Measurements from ENCODE around the gene KCNN4.

KCNN4 gene

GRCh38 chr19:43743059-43743458 lies 37.7 kb downstream of the KCNN4 start:
- Histone ChIP-seq H3K4me1 (ENCODE audit: control insufficient read depth, insufficient read depth, low read length) (0 out of 2 replicates have a peak, but pooled peaks cover 4% of the 10 kb centered on the region), H3K27ac (ENCODE audit: low read depth, low read length) (no peak overlapping the region), H3K27me3 (ENCODE audit: control insufficient read depth, insufficient read depth, low read length) (no peaks in the 10 kb centered on the region), H3K9me3 (ENCODE audit: control insufficient read depth, insufficient read depth, low read length) (no peaks in the 10 kb centered on the region), H3K36me3 (ENCODE audit: control insufficient read depth, insufficient read depth, low read length) (peaks cover 89% of the 10 kb centered on the region), H3K9ac (ENCODE audit: low read depth, low read length) (no peak overlapping the region), H3K4me3 (ENCODE audit: low read depth, low read length) (no peak overlapping the region)

- Histone ChIP-seq H3K4me1 (ENCODE audit: control insufficient read depth, insufficient read depth, low read length) (0 out of 2 replicates have a peak, but pooled peaks cover 4% of the 10 kb centered on the region), H3K9ac (ENCODE audit: low read depth, low read length) (no peak overlapping the region), H3K36me3 (ENCODE audit: control insufficient read depth, insufficient read depth, low read length) (peaks cover 87% of the 10 kb centered on the region), H3K9me3 (ENCODE audit: control insufficient read depth, insufficient read depth, low read length) (no peaks in the 10 kb centered on the region), H3K27me3 (ENCODE audit: control insufficient read depth, insufficient read depth, low read length) (no peaks in the 10 kb centered on the region), H3K4me3 (ENCODE audit: low read depth, low read length) (no peak overlapping the region), H3K27ac (ENCODE audit: low read depth, low read length) (no peak overlapping the region)
Measured at GRCh38 chr19:43741075-43741825, 39.5 kb downstream of the KCNN4 start.

- Histone ChIP-seq H3K27ac (ENCODE audit: low read depth, low read length) (no peak overlapping the region), H3K36me3 (ENCODE audit: control insufficient read depth, insufficient read depth, low read length) (peaks cover 80% of the 10 kb centered on the region), H3K27me3 (ENCODE audit: control insufficient read depth, insufficient read depth, low read length) (no peaks in the 10 kb centered on the region), H3K9me3 (ENCODE audit: control insufficient read depth, insufficient read depth, low read length) (no peaks in the 10 kb centered on the region), H3K9ac (ENCODE audit: low read depth, low read length) (no peak overlapping the region), H3K4me1 (ENCODE audit: control insufficient read depth, insufficient read depth, low read length) (0 out of 2 replicates have a peak, but pooled peaks cover 4% of the 10 kb centered on the region), H3K4me3 (ENCODE audit: low read depth, low read length) (no peak overlapping the region)
Measured at GRCh38 chr19:43739439-43740235, 41.1 kb downstream of the KCNN4 start.

GRCh38 chr19:43738780-43739211 lies 42.0 kb downstream of the KCNN4 start:
- H3K9me3 ChIP-seq (ENCODE audit: control insufficient read depth, insufficient read depth, low read length) = no peaks in the 10 kb centered on the region
- no peak overlapping the region for H3K4me3 ChIP-seq (ENCODE audit: low read depth, low read length)
- no peaks in the 10 kb centered on the region for H3K27me3 ChIP-seq (ENCODE audit: control insufficient read depth, insufficient read depth, low read length)
- H3K27ac ChIP-seq (ENCODE audit: low read depth, low read length) = no peak overlapping the region
- H3K4me1 ChIP-seq (ENCODE audit: control insufficient read depth, insufficient read depth, low read length) = 0 out of 2 replicates have a peak, but pooled peaks cover 4% of the 10 kb centered on the region
- H3K36me3 ChIP-seq (ENCODE audit: control insufficient read depth, insufficient read depth, low read length) = peaks cover 78% of the 10 kb centered on the region
- no peak overlapping the region for H3K9ac ChIP-seq (ENCODE audit: low read depth, low read length)

- Histone ChIP-seq H3K4me3 (ENCODE audit: low read depth, low read length) (no peak overlapping the region), H3K36me3 (ENCODE audit: control insufficient read depth, insufficient read depth, low read length) (peaks cover 81% of the 10 kb centered on the region), H3K4me1 (ENCODE audit: control insufficient read depth, insufficient read depth, low read length) (0 out of 2 replicates have a peak, but pooled peaks cover 4% of the 10 kb centered on the region), H3K9ac (ENCODE audit: low read depth, low read length) (no peak overlapping the region), H3K27me3 (ENCODE audit: control insufficient read depth, insufficient read depth, low read length) (no peaks in the 10 kb centered on the region), H3K9me3 (ENCODE audit: control insufficient read depth, insufficient read depth, low read length) (no peaks in the 10 kb centered on the region), H3K27ac (ENCODE audit: low read depth, low read length) (no peak overlapping the region)
Measured at GRCh38 chr19:43735957-43736356, 44.8 kb downstream of the KCNN4 start.

- H3K4me1 ChIP-seq (ENCODE audit: control insufficient read depth, insufficient read depth, low read length) = 0 out of 2 replicates have a peak, but pooled peaks cover 4% of the 10 kb centered on the region
- no peaks in the 10 kb centered on the region for H3K27me3 ChIP-seq (ENCODE audit: control insufficient read depth, insufficient read depth, low read length)
- H3K36me3 ChIP-seq (ENCODE audit: control insufficient read depth, insufficient read depth, low read length) = peaks cover 75% of the 10 kb centered on the region
- no peaks in the 10 kb centered on the region for H3K9me3 ChIP-seq (ENCODE audit: control insufficient read depth, insufficient read depth, low read length)
- no peak overlapping the region for H3K4me3 ChIP-seq (ENCODE audit: low read depth, low read length)
- H3K9ac ChIP-seq (ENCODE audit: low read depth, low read length) = no peak overlapping the region
- no peak overlapping the region for H3K27ac ChIP-seq (ENCODE audit: low read depth, low read length)
Measured at GRCh38 chr19:43735013-43735412, 45.8 kb downstream of the KCNN4 start.

GRCh38 chr19:43731846-43732245 lies 48.9 kb downstream of the KCNN4 start:
- no peak overlapping the region for H3K4me3 ChIP-seq (ENCODE audit: low read depth, low read length)
- no peak overlapping the region for H3K9ac ChIP-seq (ENCODE audit: low read depth, low read length)
- H3K27ac ChIP-seq (ENCODE audit: low read depth, low read length) = no peak overlapping the region
- no peaks in the 10 kb centered on the region for H3K4me1 ChIP-seq (ENCODE audit: control insufficient read depth, insufficient read depth, low read length)
- peaks cover 57% of the 10 kb centered on the region for H3K36me3 ChIP-seq (ENCODE audit: control insufficient read depth, insufficient read depth, low read length)
- no peaks in the 10 kb centered on the region for H3K9me3 ChIP-seq (ENCODE audit: control insufficient read depth, insufficient read depth, low read length)
- H3K27me3 ChIP-seq (ENCODE audit: control insufficient read depth, insufficient read depth, low read length) = no peaks in the 10 kb centered on the region

GRCh38 chr19:43731346-43731745 lies 49.4 kb downstream of the KCNN4 start:
- H3K4me1 ChIP-seq (ENCODE audit: control insufficient read depth, insufficient read depth, low read length) = no peaks in the 10 kb centered on the region
- H3K27me3 ChIP-seq (ENCODE audit: control insufficient read depth, insufficient read depth, low read length) = no peaks in the 10 kb centered on the region
- H3K36me3 ChIP-seq (ENCODE audit: control insufficient read depth, insufficient read depth, low read length) = peaks cover 52% of the 10 kb centered on the region
- no peak overlapping the region for H3K27ac ChIP-seq (ENCODE audit: low read depth, low read length)
- H3K9me3 ChIP-seq (ENCODE audit: control insufficient read depth, insufficient read depth, low read length) = no peaks in the 10 kb centered on the region
- no peak overlapping the region for H3K9ac ChIP-seq (ENCODE audit: low read depth, low read length)
- H3K4me3 ChIP-seq (ENCODE audit: low read depth, low read length) = no peak overlapping the region

- Histone ChIP-seq H3K27me3 (ENCODE audit: control insufficient read depth, insufficient read depth, low read length) (no peaks in the 10 kb centered on the region), H3K4me1 (ENCODE audit: control insufficient read depth, insufficient read depth, low read length) (no peaks in the 10 kb centered on the region), H3K9ac (ENCODE audit: low read depth, low read length) (no peak overlapping the region), H3K36me3 (ENCODE audit: control insufficient read depth, insufficient read depth, low read length) (peaks cover 49% of the 10 kb centered on the region), H3K4me3 (ENCODE audit: low read depth, low read length) (no peak overlapping the region), H3K27ac (ENCODE audit: low read depth, low read length) (no peak overlapping the region), H3K9me3 (ENCODE audit: control insufficient read depth, insufficient read depth, low read length) (no peaks in the 10 kb centered on the region)
Measured at GRCh38 chr19:43729919-43730318, 50.9 kb downstream of the KCNN4 start.

GRCh38 chr19:43727593-43727853 lies 53.2 kb downstream of the KCNN4 start:
- H3K4me3 ChIP-seq (ENCODE audit: low read depth, low read length) = no peak overlapping the region
- no peak overlapping the region for H3K27ac ChIP-seq (ENCODE audit: low read depth, low read length)
- no peaks in the 10 kb centered on the region for H3K9me3 ChIP-seq (ENCODE audit: control insufficient read depth, insufficient read depth, low read length)
- H3K36me3 ChIP-seq (ENCODE audit: control insufficient read depth, insufficient read depth, low read length) = peaks cover 30% of the 10 kb centered on the region
- no peaks in the 10 kb centered on the region for H3K4me1 ChIP-seq (ENCODE audit: control insufficient read depth, insufficient read depth, low read length)
- H3K9ac ChIP-seq (ENCODE audit: low read depth, low read length) = no peak overlapping the region
- H3K27me3 ChIP-seq (ENCODE audit: control insufficient read depth, insufficient read depth, low read length) = no peaks in the 10 kb centered on the region

Data from HUES48 (cell line).